ENCODE data around the gene PIP4K2A. TPM values are rescaled to one million over a fixed set of nuclear protein-coding genes. Genes with fewer than 3 reads are reported as not detected.
"Not testable (repeated sequence)": the region's sequence is repeated elsewhere in the genome, so short reads cannot be mapped to it uniquely, and the experiment has no call there.

Gene PIP4K2A
- polyA plus RNA-seq, 1 donor: 34.0 TPM

- DNase-seq: peak; percentile 90
Measured at GRCh38 chr10:22554461-22555182, 159.8 kb downstream of the PIP4K2A start.

DNA sequence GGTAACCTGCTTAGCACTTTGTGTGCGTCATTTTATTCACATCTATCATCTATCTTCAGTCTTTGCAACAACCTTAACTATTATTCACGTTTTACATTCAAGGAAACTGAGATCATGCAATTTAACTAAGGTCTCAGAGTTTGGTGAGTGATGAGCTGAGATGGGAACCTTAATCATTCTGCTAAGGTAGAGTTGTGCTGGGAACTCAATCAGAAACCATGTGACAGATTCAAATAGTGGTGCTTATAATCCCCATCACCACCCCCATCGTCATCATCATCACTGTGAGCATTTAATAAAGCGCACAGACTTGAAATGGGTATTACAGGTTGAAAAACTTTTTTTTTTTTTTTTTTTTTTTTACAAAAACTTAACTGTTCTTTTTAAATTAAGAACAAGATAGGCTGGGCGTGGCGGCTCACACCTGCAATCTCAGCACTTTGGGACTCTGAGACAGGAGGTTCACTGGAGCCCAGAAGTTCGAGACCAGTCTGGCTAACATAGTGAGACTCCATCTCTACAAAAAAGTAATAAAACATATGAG is 160.9 kb downstream of the PIP4K2A start:
- DNase-seq: no peak

- DNase-seq: peak; percentile 15
Measured at GRCh38 chr10:22552888-22553378, 161.4 kb downstream of the PIP4K2A start.

GRCh38 chr10:22551681-22552365 is 162.6 kb downstream of the PIP4K2A start:
- DNase-seq: no peak

DNA sequence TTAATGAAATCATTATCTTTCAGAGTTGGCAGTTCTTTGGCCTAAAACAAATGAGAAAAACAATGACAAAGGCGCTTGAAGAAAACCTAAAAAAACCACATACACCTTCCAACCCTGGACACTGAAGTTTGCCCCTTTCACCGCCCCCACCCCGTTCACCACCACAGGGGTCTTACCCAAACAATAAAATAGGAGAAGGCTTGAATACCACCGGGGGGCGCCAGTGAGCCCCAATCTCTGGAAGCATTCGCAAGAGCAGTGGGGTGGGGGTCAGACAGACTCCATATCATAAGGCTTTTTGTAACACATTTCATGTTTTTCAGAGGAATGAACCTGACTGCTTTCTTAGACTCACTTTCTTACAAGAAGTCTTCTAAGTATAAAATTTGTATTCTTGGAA is 163.6 kb downstream of the PIP4K2A start:
- DNase-seq: peak; percentile 19

- DNase-seq: no peak
Measured at GRCh38 chr10:22548344-22548743, 166.0 kb downstream of the PIP4K2A start.

- no peak for DNase-seq
Measured at GRCh38 chr10:22545643-22546042, 168.7 kb downstream of the PIP4K2A start.

DNA sequence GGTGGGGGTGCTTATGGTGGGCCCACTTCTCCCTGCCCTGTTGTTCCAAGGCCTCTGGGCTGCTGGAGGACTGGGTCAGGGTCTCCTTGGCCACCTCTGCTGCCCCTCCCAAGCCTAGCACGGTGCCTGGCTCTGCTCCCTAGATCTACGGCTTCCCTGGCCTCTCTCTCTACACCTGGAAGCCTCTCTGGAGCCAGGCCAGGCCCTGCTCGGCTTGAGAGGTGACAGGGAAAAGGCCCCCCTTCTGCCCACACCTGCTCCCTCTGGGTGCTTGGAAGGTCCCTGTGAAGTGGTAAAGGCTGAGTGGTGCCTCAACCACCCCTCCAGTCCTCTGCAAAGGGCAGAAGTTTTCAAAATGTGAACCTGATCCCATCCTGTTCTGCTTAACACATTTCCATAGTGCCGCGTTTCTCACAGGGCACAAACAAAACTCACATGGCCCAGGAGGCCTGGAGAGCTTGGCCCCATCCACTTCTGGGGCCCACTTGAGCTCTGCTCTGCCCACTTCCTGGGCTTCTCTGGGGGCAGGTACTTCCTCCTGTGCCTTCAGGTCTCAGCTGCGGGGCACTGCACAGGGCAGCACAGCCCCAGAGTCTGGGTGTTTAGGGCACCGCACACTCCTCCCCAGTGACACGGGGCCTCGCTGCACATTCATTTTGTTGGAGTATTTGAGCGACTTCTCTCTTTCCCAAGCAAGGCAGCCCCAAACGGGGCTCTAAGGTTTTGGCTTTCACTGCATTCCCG is 169.9 kb downstream of the PIP4K2A start:
- no peak for DNase-seq

- DNase-seq: no peak
Measured at GRCh38 chr10:22542773-22543172, 171.6 kb downstream of the PIP4K2A start.

- no peak for DNase-seq
Measured at GRCh38 chr10:22541900-22542299, 172.5 kb downstream of the PIP4K2A start.

DNA sequence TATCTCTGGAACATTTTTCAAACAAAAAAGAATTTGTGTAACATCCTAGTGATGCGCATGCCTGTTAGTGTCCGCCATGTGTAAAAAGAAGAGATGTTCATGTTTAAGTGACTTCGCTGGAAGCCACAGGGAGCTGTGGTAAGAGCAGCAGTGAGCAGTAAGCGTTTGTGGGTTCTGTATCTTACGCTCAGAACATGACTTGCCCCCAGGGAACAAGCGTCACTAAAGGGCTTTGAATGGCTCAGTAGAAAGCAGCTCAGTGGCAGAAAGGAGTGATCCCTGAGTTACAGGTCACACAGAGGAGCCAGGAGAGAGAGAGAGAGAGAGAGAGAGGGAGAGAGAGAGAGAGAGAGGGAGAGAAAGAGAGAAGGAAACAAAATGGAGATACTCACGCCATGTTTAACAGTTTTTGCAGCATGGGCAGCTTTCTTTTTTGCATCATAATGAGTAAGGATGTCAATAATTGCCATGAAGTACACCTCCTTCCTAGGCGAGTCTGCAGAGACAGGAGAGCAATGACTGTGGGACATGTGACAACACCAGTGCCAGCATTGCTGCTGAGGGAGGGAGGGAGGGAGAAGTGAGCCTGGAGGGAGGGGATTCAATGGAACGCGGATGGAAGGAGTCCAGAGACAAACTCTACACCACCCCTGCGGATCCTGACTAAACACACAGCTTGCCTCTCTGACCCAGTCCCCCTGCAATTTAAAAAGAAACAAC is 174.6 kb downstream of the PIP4K2A start:
- DNase-seq: no peak

DNA sequence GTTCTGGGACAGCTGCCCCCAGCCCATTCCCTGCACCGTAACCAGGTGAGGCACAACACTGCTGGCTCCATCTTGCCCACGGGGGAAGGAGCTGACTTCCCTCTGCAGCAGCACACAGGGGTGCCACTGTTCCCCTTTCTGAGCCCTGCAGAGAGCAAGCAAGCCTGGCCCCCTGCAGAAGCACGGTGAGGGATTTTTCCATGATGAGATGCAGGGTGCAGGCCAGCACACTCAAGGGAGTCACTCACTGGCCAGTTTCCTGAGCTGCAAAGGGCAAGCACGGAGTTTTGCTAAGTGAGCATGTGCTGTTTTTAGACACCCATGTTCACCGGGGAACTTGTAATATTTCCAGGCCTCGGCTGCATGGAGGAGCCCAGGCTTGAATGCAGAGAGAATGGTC is 176.6 kb downstream of the PIP4K2A start:
- no peak for DNase-seq

GRCh38 chr10:22536620-22537019 is 177.8 kb downstream of the PIP4K2A start:
- no peak for DNase-seq

DNA sequence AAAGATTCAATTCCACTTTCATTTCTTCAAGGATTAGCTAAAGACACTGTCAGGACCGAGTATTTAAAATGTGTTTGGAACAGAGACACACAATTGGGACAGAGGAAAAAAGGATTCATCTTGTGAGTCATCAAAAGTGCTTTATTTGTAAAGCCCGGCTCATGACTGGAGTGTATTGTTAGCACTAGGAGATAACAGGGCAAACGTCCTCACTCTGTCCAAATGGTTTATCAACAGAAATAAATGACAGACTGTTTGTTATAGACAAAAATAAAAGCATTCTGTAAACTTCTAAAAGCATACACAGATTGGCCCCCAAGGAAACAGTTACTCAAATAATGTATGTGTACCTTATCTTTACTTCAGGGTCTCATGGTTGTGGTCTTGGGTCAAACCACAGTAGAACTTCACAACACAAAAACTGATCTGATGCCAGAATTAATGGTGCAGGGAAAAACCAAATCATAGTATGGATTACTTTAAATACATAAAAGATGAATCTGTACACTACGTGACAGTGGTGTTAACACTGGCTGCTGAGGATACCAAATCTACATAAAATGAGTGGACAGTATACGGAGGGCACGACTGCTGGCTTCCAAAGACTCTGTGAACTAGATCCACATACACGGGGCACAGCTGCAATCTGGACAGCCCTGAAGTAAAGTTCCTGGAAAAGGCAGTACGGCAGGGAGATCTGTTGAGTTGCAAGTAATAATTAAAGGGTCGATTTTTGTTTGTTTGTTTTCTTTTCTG is 179.4 kb downstream of the PIP4K2A start:
- DNase-seq: no peak

- DNase-seq: no peak
Measured at GRCh38 chr10:22531441-22531840, 182.9 kb downstream of the PIP4K2A start.

- no peak for DNase-seq
Measured at GRCh38 chr10:22531008-22531407, 183.4 kb downstream of the PIP4K2A start.

- no peak for DNase-seq
Measured at GRCh38 chr10:22527520-22527919, 186.9 kb downstream of the PIP4K2A start.

DNA sequence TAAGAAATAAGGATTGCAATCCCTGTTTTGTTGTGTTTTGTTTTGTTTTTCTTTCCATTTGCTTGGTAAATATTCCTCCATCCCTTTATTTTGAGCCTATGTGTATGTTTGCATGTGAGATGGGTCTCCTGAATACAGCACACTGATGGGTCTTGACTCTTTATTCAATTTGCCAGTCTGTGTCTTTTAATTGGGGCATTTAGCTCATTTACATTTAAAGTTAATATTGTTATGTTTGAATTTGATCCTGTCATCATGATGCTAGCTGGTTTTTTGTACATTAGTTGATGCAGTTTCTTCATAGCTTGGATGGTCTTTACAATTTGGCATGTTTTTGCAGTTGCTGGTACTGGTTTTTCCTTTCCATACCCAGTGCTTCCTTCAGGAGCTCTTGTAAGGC is 190.0 kb downstream of the PIP4K2A start:
- DNase-seq: not testable (repeated sequence)

GRCh38 chr10:22520645-22521044 is 193.7 kb downstream of the PIP4K2A start:
- DNase-seq: not testable (repeated sequence)

GRCh38 chr10:22518167-22518724 is 196.1 kb downstream of the PIP4K2A start:
- DNase-seq: no peak

- DNase-seq: no peak
Measured at GRCh38 chr10:22515009-22515408, 199.4 kb downstream of the PIP4K2A start.

All from left kidney (tissue), 2 donors.